NCI-H69 (cell line): ENCODE data around the gene AFTPH.

Experiments
- DNase-seq: peaks from one replicate; lab custom pipeline; 2025; lab: John Stamatoyannopoulos, UW

Gene AFTPH, protein sequence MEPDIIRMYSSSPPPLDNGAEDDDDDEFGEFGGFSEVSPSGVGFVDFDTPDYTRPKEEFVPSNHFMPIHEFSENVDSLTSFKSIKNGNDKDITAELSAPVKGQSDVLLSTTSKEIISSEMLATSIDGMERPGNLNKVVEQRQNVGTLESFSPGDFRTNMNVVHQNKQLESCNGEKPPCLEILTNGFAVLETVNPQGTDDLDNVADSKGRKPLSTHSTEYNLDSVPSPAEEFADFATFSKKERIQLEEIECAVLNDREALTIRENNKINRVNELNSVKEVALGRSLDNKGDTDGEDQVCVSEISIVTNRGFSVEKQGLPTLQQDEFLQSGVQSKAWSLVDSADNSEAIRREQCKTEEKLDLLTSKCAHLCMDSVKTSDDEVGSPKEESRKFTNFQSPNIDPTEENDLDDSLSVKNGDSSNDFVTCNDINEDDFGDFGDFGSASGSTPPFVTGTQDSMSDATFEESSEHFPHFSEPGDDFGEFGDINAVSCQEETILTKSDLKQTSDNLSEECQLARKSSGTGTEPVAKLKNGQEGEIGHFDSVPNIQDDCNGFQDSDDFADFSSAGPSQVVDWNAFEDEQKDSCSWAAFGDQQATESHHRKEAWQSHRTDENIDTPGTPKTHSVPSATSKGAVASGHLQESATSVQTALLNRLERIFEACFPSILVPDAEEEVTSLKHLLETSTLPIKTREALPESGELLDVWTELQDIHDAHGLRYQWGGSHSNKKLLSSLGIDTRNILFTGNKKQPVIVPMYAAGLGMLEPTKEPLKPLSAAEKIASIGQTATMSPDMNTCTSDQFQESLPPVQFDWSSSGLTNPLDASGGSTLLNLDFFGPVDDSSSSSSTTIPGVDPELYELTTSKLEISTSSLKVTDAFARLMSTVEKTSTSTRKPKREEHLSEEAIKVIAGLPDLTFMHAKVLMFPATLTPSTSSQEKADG

DNA sequence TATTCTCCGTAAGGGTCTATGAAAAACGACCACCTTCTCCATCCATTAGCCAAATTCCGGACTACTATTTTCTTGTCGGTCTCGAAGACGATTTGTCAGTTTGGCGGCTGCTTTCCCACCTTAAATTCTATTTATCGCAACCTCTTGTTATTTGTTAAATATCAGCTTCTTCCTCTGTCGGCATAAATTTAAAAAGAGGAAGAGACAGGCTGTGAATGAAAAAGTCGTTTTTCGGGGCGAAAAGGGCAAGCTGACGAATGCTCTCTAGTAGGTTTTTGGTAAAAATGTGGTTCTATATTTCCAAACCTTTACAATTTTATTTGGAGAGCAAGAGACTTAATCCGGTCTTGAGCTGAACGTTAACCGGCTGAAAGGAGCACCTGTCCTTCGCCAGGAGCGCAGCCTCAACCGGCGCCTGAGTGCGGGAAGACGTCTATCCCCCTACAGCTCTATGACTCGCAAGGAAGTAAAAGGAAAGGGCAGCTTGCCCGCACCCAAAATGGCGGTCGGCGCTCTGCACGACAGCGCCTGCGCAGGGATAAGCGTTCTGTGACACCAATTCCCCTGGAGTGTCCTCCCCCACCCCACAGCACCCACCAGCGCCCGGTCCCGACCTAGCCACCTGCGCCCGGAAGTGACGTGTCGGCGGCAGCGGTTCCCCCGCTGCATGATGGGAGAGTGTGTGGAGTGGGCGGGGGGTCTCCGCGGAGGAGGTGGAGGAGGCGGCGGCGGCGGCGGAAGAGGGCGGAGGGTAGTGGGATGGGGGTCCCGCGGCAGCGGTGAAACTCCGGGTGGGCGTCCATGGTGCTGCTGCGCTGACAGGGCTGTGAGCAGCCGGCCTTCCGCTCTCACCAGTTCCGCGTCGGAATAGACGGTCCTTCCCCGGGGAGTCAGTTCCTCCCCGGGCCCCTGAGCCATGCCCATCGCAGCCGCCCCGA lies at the start of gene AFTPH:
TSS of gene AFTPH (plus strand) at position 663 of the 938 bp plus-strand sequence. CDS start 27,147 bp downstream, outside the sequence.
- DNase-seq, result peak; percentile 97

DNA sequence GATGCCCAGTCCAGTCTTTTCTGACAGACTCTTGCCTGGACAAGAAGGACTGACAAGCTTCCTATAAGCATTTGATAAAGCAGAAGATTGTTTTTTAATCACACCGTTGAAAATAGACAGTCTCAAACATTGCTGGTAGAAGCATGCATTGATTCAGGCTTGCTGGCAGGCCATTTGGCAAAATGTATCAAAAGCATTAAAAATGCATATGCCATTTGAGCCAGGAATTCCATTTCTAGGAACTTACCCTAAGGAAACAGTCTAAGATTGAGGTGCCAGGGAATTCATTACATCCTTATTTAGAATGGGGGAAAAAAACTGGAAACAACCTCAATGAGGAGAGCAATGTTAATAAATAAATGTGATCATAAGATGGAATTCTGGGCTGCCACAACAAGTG lies 49.5 kb upstream of the AFTPH start:
- no peak for DNase-seq

DNA sequence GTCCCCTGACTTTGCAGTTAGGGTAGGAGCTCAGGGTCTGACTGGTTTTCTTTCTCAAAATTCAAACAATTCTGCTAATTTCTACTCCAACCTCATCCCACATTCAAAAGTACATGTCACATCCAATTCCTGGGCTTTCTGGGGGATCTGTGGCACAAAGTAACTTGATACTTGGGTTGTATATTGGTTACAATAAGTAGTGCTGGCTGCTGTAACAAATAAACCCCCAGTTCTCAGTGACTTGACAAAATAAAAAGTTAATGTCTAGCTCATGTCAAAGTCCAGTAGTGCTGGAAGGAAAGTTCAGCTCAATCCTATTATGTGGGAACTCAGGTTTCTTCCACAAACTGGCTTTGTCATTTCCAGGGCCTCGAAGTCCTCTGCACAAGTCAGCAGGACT lies 47.1 kb upstream of the AFTPH start:
- DNase-seq, result no peak

DNA sequence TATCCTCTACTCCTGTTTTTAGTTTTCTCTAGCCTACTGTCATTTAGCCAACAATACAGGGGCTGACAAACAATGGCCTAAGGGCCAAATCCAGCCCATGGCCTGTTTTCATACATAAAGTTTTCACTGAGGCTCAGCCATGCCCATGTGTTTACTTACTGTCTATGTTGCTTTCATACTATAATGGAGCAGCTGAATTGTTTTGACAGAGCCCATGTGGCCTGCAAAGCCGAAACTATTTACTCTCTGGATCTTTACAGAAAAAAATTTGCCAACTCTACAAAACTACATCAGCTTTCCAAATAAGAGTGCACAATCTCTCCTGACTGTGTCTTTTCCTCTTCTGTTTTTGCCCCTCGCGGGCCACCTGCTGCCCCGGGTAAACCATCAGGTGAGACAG lies 46.1 kb upstream of the AFTPH start:
- DNase-seq, result peak; percentile 54

DNA sequence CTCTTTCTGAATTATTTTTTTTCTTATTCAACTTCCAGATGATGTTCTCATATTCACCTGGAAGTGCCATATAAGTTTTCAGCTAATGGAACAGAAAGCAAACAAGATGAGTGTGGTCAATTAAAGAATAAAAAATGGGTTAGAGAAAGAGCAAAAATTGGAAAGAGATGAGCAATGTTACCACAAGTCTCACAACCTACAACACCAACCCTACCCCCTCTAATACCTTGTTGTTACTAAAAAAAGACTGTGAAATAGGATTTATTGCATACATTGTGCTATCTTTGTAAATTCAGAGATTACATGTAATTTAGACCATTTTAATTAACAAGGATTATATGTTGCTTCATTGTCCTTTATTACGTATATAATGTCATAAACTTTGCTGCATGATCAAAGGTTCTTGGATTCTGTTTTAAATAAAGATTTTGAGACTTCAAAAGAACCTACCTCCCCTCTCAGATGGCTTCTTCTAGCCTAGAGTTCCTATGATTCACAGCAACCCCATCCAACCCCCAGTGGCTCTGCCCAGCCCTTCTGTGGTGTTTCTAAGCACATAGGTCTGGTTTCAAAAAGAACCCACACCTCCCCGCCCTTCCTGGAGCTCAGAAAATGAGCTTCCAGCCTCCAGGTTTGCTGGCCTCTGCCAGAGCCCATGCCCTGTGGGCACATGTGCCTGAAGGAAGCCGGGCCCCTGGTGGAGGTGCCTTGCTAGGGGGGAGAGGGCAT lies 45.5 kb upstream of the AFTPH start:
- DNase-seq, result peak; percentile 30

DNA sequence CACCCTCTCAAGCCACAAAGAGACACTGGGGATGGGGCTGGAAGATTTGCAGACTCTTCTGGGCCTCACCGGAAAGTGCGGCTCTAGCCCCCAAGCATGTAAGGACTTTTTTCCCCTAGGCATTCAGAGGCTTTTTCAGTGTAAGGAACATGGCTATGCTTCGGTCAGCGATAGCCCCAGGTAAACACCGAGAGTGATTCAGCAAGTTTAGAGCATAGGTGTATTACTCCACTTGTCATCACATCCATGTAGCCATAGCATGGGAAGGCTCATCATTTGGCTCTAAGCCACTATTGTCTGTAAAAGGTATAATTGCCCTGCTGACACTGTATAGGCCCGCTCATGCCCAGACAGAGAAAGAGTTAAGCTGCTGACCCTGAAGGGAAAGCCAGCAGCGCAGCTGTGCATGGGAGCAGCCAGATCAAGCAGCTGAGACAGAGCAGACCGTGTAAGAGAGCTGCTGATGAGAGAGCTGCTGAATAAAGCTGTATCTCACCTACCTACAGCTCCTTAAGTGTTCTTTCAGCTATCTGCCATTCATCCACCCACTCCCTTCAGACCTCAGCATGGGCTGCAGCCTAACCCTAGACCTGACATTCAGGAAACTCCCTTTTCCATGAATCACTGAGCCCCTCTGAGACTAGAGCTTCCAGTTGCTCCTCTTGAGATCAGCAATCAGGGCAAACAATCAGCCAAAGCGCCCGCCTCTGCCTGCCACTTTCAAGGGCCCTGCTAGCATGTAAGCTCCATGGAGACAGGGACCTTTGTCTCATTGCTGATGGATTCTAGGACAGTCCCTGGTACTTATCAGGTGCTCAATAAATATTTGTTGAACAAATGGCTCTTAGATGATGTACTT lies 44.6 kb upstream of the AFTPH start:
- DNase-seq, result peak; percentile 32

DNA sequence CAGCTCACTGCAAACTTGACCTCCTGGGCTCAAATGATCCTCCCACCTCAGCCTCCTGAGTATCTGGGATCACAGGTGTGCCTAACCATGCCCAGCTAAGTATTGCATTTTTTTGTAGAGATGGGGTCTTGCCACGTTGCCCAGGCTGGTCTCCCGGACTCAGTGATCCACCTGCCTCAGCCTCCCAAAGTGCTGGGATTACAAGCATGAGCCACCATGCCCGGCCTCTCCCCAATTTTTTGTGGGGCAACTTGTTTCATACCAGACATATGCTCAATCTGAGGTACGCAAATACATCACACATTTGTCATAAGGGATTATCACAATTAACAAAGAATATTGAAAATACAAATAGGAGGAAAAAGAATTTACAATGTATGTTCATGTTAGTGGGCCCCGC lies 42.5 kb upstream of the AFTPH start:
- no peak for DNase-seq

DNA sequence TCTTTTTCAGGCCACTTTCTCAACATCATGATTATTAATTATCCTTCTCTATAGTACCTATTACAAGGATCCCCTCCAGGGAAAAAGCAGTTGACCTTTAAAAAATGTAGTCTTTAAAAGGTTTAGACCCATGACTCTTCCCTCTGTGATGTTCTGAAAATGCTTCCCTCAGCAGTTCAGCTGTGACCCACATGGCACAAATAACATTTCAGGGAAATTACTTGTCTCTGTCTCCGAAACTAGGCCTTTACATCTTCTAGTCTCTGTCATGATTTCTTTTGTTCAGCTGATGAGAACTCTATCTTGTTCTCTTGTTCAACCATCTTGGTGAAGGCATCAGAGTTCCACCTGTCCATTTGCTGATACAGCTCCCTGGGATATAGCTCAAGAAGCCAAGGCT lies 41.9 kb upstream of the AFTPH start:
- DNase-seq, result no peak

DNA sequence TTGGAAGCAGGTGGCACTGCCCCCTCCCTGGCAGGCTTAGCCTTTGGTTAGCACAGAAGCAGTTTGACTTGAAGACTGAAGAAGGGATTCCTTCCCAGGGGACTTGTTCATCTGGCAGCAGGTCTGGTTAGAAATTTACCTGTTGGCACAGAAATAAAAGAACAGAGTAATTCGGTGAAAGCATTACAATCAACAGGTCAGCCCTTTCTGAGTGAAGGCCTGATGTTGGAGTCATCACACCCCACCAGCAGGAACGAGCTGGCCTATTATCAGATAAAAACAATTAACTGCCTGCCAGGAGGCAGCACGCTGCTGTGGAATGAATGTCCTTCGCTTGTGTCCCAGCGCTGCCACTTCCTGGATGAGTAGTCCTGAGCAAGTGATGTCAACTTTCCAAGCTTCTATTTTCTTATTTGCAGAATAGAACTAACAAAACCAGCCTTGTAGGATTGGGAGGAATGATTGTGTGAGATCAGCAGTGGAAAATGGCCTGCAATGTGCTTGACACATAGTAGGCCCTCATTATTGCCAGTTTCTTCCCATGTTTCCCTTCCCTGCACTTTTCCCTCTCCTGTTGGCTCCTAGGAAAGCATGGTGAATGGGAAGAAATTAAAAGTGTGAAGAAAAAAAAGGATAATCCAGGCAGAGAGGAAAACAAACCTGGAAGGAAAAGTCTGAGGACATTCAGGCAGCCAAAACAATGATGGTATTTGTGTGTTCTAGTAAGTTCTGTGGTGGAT lies 41.2 kb upstream of the AFTPH start:
- peak; percentile 86 for DNase-seq

DNA sequence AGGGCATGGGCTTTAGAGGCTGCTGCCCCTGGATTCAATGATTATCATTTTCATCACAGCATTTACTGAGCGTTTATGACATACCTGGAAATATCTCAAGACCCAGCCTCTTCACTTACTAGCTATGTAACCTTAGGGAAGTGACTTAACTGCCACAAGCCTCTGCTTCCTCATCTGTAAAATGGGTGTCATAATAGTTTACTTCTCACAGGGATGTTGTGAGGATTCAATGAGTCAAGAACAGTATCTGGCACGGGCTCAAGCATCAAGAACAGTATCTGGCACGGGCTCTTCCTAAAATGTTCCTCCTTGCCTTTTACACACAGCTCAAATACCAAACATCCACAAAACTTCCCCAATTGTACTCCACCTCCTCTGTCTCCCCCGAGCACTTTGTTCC lies 38.8 kb upstream of the AFTPH start:
- DNase-seq, result peak; percentile 2

DNA sequence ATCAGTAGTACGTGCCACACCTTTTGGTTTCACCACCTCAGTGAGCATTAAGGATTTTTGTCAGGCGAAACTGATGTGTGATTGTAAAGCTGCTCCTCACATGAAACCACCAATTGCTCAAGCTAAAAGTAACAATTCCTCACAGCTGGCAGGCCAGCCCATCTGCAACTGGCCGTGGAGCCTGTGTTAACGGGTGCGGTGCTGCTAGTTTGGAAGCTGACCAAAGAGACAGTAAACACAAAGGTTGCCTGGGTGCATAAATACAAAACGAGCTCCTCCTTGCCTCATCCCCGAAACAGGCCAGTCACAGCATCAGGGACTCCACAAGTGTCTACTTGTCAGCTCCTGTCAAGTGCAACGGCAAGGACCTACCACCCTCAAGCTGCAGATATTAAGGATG lies 38.2 kb upstream of the AFTPH start:
- DNase-seq, result peak; percentile 81

DNA sequence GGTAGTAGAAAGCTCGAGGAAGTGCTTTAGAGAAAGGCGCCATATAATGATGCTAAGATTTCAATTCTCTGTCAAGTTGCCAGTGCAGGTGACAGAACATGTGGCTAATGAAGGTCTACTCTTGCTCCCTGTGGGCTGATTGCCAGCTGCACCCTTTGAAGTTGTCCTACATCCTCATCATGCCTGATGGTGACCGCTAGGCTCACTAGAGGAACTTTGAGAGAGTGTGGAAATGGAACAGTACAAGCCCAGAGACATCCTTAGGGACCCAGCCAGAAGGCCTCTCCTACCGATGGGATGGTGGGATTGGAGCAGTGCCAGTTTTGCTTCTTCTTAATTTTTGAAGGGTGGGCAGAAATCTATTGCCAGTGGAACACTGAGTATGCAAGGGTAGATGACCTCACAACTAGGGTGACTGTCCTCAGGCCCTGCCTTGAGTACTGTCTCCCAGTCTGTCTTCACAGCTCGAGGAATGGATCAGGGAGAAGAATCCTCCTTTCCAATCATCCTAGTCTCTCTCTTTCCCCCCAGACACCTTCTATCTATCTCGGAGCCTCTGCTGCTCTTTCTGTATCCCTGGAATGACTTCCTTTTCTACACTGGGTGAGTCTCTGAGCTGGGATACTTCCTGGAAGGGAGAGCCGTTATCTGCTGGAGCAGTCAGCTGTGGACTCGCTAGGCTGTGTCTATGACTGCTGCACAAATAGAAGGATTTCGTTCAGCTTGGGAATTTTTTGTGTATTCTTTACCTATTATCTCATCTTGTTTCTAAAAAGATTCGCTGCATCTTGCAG lies 36.7 kb upstream of the AFTPH start:
- peak; percentile 55 for DNase-seq

DNA sequence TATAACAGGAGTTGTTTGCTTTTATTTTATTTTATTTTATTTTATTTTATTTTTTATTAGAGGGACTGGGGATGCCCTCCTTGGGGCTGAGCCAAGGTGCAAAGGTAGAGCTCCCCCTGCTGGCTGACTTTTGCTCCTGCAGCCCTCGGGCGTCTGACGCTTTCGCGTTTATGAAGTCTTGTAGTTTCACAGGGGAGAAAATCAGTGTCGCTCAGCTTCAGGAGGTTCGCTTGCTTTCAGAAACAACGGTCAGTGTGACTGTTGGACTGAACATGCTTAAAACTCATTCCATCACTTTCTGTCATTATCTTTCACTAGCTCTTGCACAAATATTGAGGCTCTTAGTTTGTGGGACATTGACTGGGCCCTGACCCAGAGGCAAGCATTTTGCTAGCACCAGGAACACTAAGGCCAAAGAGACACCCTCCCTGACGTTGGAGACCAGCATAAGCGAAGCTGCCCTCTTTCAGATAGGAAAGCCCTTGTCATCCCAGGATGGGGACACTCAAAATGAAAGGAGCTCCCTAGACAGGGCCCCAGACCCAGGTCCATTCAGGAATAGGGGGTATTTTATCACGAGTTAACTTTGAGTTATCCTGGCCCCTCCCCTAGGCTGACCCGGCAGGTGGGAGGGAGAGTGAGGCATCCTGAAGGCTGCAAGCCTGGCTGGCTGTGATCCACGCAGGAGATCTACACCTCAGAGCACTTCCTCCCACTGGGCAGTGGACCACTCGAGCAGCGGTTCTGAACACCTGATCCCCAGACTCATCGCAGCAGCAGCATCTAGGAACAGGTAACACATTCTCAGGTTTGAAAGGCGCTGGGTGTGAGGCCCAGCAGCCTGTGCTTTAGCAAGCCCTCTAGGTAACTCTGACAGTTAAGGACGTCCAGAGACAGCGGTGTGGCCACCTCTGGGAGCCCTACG lies 35.8 kb upstream of the AFTPH start:
- peak; percentile 54 for DNase-seq

DNA sequence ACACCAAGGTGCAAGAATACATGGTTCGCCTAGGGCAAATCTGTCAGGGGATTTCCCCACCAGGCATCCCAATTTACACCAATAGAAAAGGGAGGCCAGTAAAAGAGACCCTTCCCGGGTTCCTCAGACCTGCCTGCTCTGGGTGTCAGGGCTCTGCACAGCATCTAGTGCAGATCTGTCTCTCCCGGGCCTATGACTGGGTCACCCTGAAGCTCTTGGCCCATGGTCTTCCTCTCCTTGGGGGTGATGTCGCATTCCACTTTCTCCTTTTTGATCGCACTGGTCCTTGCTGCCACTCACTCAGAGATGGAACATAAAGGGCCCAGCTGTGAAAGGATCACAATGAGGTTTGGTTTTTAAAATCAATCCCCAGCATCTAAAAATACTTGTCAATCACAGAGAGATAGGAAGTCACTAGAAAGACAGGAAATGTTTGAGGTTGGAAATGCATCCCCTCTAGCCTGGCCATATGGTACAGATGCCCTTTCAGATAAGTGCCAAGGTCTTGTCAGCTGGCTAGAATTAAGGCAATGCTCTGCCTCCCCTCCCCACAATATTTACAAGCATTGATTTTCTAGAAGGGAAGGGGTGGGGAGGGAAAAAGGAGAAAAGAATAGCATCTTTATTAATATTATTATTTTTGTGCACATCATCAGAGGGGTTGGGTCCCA lies 34.9 kb upstream of the AFTPH start:
- DNase-seq, result peak; percentile 2

DNA sequence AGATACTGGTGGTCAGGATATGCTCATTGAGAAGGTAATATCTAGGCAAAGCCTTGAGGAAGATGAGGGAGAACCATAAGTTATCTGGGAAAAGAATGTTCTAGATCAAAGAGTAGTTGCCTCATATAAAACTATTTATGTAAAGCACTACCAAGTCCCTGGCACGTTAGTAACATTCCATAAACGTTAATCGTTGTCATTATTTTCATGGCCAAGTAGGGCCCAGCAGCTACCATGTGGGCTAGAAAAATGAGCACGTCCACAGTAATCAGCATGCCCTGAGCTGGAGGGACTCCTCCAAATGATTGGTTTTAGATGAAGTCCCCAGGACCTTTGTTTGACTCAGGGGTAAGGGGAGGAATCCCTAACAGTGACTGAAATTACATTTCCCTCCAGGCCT lies 32.7 kb upstream of the AFTPH start:
- no peak for DNase-seq

DNA sequence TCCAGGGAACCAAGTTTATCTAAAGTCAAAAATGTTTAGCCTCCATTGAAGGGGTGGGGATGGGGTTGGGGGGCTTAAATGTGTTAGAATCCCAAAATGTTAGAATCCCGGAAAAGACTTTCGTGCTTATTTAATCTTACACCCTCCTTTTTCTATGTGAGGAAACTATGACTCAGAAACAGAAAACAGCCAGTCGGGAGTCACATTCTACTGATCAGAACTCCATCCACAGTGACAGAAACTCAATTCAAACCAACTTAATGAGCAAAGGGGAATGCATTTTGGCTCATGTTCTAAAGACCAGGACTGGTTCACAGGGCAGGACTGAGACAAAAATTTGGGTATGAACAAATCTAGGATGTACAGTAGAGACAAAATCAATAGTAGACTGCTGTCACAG lies 31.9 kb upstream of the AFTPH start:
- no peak for DNase-seq

DNA sequence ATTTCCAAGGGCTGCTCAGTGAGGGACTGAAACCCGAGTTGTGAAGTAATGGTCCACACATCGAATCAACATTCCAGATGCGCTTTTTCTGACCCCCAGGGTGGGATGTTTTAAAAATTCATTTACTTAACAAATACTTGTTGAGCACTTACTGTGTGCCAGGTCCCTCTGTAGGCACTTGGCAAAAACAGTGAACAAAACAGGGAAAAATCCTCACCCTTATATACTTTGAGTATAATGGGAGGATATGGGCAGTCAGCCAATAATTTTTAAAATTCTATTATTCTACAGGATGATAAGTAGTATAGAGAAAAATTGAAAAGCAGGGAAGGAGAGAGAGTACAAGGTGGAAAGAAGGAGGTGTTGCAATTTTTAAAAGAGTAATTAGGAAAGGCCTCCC lies 31.3 kb upstream of the AFTPH start:
- peak; percentile 24 for DNase-seq
